ENCODE results near the gene GNG12.

GNG12 gene

DNA sequence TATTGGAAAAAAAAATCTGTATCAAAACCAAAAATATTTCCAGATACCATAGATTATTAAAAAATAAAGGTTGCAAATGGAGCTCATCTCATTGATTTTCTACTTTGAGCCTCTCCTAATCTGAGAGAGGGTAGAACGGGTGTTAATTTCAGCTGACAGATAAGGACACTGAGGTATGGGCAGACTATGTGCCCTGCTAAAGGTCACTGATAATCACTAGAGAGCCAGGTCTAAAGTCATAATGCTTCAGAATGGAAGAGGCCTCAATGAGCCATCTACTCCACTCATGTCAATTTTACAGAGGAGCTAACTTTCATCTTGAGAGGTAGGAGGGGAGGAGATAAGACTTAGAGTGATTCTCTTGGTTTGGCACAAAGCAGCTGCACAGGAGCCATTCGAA is 21.0 kb downstream of the GNG12 start:
- DNase-seq: no peak

DNA sequence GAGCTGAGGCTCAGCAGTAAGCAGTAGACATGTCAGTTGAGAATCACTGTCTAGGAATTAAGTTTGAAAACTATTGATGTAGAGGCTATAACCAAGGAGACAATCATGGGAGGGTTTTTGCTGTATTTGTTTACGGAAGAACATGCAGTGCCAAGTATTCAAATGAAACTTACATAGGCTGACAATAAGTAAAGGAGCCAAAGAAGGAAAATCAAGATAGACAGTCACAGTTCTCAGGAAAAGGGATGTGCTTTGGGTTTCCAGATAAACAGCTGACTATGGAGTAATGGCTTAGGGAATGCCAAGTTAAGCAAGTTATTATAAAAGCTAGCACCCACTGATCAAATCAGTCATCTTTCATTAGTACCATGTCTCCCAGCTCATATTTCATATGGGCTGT is 21.5 kb downstream of the GNG12 start:
- no peak for DNase-seq

DNA sequence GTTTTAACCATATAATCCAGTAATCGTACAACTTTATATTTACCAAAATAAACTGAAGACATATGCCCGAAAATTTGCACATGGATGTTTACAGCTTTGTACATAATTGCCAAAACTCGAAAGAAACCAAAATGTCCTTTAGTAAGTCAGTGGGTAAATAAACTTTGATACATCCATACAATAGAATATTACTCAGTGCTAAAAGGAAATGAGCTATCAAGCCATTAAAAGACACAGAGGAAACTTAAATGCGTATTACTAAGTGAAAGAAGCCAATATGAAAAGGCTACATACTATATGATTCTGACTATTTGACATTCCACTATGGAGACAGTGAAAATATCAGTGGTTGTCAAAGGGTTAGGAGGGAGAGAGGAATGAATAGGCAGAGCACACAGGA is 23.4 kb downstream of the GNG12 start:
- DNase-seq: no peak

DNA sequence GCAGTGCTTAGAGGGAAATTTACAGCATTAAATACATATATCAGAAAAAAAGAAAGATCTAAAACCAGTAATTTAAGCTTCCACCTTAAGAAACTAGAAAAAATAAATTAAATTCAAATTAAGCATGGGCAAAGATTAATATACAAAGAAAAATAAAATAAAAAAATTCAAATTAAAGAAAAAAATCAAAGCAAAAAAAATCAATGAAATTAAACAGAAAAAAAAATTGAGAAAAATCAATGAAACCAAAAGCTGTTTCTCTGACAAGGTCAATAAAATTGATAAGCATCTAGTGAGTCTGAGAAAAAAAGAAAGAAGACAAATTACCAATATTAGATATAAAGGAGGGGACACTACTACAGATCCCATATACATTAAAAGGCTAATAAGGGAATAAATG is 26.0 kb downstream of the GNG12 start:
- no peak for DNase-seq

DNA sequence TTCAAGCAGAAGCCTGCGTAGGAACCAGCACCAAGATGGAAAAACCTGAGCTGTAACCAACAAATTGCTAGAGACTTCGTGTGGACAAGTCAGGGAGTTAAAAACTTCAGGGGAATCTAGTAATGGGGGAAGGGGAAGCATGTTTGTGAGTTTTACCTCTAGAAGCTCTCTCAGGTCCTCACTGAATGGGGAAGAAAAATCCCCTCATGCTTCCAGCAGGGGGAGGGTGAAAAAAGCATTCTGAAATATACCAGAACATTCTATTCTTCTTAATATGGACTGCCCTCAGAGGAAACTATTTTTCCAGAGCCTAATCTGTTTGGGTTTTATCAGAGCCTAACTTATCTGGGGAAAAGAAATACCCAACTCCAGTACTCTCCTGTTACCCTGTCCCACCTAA is 28.6 kb downstream of the GNG12 start:
- no peak for DNase-seq

DNA sequence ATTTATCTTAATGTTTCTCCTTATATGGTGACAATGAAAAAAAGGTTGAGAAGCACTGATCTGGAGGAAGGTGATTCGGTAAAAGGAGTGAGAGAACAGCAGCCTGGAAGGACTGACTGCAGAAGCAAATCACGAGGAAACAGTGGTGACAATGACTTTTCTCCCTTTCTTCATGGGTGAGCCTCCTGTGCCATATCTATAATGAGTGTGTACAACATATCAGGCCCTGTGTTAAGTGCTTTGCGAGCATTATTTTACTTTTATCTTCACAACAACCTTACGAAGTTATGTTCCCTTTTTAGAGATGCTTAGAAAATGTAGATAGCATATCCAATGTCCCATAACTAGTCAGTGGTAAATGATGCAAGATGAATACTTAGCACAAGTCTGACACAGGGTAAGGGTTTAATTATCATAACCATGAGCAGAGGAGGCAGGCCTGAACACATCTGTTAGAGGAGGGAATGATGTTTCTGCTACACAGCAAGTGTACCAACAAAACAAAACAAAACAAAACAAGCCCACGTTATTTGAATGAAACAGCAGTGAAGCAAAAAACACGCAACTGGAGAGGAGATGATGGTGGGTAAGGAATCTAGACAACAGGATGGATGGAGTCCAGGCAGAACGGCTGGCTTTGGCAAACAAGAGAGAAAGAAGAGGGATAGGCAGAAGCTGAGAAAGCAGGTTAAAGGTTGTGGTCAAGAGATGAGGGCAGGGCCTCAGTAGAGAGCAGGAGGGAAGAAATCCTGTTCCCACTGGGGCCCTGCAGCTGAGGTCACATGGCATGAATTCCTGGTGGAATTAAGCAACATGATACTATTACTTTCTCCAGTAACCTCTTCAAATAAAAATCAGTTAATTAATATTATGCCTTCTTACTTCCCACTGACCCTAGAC is 29.6 kb downstream of the GNG12 start:
- DNase-seq: no peak

DNA sequence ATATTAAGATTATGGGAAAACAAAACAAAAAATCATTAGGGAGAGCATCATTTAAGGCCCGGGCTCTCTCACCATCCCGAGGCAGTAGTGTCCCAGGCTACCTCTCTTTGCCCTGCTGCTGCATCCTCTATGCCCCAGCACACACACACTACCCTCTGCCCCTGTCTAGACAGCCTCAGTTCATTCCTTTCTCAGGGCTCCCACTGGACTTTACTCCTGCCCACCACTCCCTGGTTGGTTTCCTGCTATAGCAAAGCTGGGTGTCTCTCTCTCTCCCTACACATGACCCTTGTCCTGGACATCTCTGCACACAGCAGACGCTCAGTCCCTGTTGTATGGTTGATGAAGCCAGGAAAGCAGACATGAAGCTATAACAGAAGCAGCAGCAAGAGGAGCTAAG is 30.7 kb downstream of the GNG12 start:
- DNase-seq: no peak

DNA sequence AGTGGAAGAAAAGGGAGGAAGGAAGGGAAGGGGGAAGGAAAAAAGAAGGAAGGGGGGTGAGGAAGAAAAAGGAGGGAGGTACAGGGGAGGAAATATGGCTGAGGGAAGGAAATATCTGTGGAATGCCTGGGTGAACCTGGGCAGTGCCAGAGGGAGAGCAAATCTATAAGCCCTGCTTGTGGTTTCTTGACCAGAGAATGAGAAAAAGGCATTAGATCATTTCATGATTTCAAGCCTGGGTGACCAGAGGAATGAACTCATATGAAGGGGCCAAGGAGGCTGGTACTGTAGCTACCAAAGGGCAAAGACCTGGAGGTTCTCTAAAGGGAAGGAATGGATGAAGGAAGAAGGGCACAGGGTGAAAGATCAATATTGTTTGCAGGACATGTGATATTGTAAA is 31.4 kb downstream of the GNG12 start:
- DNase-seq: no peak

DNA sequence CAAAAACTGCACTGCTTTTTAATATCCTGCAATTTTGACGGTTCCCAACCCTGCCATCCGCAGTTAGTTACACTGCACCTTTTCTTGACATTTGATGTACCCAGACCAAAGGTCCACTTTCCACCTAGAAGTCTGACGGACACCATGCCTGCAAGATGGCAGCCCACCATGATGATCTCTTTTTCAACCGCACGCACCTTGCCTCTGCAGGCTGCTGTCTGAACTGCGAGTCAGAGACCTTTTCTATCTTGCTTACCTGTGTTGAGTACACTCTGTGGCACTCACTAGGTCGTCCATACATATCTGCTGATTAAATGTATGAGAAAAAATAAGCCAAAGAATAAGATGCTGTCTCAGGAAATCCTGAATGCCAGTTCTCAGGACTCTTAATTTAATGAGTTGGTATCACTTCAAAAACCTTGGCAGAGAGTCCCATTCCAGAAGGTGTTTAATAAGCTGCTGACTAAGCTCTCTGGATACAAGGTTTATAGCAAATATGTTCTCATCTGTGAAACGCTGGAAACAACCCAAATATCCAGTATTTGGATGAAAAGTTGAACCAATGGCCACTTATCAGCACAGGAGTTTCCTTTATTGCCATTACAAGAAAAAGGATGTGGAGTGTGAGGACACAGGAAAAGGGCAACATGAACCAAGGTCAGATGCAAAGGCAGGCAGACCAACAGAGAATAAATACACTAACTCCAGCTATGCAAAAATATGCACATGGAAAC is 37.9 kb downstream of the GNG12 start:
- no peak for DNase-seq

DNA sequence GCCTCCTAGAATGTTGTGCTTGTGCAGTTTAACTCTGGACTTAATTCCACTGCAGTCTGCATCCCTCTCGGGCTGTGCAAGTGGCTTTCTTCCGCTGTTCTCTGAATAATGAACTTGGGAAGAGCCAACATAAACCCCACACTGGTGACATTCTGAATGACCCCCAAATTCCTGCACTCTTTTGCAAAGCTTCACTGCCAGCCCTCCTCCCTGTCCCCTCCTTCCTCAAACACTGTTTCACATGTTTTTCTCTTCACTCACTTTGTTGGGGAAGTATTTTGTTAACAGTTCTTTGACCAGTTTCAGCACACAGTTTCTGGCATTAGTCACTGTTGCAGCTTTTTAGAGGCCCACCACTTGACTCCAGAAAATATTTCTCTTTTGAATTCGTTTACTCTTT is 39.7 kb downstream of the GNG12 start:
- DNase-seq: no peak

DNA sequence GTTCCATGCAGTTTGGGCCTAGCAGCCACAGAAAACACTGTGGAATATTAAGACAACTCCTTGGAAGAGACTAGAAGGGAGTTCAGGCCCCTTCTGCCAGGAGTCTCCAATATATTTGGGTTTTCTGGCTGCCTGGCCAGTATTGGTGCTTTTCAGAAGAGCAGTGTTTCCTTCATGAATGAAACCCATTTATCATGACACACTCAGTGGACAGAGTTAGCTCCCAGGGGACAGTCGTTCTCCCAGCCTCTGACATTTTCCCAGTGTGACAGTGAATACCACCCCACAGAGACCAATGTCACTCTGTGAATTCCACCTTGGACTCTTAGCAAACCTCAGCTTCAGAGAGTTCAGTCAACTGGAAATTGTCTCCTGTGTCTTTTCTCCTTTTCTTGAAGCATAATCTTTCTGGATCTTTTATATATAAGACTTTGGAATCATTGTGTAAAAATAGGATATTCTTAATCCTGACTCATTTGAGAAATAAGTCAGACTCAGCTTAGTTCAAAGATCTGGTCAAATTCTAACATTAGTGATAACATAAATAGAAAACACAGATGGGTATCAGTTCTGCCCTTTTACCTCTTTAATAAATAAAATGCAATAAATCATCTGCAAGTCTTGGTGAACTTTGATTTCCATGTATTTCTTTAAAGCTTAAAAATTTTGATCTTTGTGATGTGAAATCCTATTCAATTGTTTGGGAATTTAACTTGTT is 40.4 kb downstream of the GNG12 start:
- no peak for DNase-seq

DNA sequence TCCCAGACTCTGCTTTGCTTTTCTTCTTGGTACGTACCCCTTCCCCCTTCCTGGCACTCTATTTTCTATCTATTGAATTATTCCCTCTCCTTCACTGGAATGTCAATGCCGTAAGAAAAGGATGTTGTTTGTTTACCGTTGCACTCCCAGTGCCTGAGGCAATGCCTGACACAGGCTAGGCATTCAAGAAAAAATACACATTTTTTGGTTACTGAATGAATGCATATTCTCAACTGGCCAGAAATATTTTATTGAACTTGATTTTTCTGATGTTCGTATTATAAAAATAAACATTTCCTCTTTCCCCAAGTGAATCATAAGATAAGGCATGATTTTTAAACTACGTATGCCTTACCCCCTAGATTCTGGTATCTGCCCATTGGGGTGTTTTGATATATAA is 41.2 kb downstream of the GNG12 start:
- no peak for DNase-seq

DNA sequence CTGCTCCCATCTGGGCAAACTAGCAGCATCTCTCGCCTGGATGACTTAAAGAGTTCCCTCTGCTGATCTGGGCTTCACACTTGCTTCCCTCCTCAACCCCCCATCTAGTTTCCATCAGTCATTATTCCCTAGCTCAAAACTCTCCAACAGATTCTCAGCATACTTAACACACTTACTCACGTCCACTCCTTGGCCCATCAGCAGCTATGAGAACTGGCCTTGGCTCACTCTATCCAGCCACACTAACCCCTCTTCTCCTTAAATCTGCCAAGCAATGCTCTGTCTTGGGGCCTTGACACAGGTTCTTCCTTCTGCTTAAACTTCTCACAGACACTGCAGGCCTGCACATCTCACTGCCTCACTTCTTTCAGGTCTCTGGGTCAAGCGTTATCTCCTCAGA is 41.6 kb downstream of the GNG12 start:
- no peak for DNase-seq

DNA sequence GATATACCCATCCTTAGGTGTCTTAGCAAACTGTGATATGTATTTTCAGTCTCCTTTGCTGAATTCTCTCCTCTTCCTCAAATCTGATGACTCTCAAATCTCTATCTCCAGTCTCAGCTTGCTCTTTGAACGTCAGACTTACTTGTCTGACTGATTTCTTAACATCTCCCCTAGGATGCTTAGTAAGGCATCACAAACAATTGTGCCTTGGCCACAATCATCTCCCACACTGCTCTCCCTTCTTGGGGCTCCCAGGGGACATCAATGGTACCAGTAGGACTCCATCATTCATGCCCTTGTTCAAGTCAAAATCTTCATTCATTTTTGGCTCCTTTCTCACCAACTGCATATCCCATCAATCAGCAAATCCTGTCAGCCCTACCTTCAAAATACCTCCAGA is 42.0 kb downstream of the GNG12 start:
- no peak for DNase-seq

DNA sequence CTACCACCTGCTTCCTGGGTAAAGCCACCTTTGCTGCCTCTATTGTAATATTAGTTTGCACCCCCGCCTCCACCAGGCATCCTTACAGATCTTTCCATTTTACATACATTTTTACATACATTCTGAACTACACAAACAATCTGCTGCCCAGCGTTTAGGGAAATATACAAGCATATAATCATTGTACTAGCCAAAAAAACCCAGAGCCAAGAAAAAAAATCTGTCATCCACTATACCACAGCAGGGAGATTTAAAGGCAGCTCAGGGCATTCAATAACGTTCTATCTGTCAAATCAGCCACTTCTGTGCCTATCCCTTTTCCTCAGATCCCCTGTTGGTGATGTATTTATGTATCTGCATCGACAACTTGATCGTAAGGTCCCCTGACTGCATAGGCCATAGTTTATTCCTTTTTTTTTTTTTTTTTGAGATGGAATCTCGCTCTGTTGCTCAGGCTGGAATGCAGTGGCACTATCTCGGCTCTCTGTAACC is 43.0 kb downstream of the GNG12 start:
- DNase-seq: no peak

DNA sequence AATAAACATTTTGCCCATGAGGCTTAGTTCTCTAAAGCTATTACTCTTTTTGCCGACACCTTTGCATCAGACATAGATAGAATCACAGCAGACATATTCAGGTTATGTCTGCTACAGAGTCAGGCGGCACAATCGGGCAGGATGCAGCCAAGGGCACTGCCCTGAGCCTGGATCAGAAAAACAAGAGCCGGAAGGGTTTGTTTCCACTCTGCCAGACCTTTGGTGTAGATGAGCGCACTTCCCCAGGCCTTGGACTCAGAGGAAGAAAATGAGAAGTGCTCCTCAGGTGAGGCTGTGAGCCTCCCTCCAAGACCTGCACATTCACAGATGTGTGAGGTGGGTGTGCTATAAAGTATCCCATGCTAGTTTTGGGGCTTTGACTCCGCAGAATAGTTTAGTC is 43.7 kb downstream of the GNG12 start:
- no peak for DNase-seq

DNA sequence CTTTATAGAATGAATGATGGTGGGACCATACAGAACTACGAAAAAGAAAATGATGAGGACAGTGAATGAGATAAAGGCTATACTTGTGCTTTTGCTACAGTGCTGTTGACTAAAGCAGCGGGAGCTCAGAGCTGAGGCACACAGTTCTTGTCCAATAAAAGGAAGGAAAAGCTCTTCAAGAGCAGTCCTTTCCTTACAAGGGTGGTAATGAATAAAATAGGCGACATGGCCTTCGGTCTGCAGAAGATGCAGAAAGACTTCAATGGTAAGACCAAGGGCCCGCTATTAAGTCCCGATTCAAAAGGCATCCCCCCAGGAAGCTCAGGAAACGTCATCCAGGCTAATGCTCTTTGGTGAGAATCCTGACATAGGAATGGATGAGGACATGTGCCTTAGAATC is 44.4 kb downstream of the GNG12 start:
- DNase-seq: no peak

DNA sequence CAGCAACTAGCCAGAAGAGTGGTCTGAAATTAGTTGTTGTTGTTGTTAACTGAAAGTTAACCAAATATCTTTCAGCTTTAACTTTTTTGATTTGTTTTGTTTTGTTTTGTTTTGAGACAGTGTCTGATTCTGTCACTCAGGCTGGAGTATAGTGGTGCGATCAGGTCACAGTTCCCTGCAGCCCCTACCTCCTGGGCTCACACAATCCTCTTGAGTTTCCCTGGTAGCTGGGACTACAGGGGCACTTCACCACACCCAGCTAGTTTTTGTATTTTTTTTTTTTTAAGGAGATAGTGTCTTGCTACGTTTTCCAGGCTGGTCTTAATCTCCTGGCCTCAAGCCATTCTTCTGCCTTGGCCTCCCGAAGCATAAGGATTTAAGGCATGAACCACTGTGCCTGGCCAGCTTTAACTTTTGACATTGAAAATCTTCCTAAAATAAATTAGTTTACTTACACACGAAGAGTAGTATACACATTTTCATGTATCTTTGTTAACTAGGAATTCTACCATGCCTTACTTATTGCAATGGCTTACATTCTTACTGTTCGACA is 45.0 kb downstream of the GNG12 start:
- no peak for DNase-seq

DNA sequence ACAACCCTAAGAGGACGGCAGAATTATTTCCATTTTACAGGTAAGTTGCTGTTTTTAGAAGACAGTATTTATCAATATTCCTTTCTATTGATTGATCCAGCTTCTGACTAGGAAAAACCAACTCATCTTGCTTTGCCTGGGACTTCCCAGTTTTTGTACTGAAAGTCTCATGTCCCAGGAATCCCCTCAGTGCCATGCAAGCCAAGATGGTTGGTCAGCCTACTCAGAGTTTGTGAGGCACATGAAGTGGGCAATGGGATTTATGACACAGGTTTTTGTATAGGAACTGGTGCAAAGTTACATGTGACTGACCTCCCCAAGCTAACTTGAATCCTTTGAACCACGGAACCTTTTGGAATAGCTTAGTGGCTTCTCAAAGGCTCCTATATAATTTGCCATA is 45.5 kb downstream of the GNG12 start:
- no peak for DNase-seq

DNA sequence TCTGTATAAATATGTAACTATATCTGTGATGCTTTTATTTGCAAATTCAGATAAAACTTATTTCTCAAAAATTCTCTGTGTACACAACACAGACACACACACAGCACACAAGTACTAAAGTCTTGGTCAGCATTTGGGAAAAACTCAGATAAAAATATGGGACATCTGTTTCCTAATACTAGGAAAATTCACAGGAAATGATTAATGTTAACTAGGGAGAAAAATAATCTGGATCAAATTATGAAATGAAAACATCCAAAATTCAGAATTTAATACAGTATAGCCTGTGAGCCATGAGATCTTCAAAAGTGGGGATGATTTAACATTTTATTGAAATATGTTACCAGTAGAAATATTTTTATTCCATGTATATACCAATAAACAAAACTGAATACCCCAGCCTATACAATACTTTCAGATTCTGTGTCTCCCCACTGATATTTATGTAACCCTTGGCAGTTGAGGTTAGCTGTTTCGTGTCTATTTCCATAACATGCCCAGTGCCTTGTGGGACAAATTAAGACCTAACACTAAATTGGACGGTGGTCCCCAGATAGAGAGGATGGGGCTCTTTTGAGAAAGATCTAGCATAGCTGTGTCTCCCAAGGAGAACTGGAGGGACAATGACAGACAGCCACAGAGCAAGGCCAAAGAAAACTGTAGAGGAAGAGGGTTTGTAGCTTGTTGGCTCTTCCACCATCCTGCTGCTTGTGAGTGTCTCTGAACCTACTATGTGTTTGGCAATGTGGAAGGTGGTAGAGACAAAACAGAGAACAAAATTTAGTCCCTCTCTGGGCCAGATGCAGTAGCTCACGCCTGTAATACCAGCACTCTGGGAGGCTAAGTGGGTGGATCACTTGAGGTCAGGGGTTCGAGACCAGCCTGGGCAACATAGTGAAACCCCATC is 47.2 kb downstream of the GNG12 start:
- DNase-seq: no peak

DNA sequence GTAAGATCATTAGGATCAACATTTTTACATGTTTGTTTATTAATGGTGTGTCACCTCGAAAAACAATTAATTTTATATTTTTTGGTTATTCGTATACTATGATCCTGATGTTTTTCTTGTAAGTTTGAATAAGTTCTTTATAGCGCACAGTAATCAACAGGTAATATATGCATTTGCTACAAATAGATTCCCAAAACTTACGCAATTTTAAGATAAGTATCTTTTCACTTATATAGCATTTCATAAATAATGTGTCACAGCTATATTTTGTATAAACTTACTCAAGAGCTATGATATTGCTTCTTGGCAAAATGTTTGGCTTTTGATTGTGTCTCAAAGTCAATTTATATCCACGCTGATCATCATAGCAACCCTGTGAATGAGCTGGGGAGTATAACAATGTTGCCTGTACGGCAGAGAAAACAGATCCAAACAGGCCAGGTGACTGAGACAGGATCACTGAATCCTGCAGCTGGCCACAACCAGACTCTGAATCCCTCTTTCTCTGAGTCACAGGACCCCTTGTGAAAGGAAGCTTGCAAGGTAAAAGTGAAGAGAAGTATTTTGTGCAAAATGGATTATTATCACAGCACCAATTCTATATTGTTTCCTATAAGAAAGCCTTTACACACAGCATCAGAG is 48.6 kb downstream of the GNG12 start:
- DNase-seq: no peak

DNA sequence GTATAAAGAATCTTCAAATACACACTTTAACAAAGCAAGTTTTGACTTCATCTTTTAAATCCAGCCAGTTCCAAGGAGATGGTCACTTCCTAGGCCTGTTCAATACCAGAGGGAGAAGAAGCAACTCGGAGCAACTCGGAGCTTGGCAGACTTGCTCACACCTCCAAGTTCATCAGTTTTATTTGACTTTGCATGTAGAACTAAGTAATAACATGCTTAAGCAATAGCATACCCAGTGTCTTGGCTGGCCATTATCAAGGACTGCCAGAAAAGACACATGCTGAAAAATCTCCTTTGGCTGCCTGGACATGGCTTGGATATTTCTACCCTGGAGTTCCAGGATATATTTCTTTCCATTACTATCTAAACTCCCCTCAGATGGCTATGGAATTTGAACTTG is 52.6 kb downstream of the GNG12 start:
- no peak for DNase-seq
